Measurements from ENCODE around the gene TTBK1. TPM values are rescaled to one million over a fixed set of nuclear protein-coding genes. Genes with fewer than 3 reads are reported as not detected.

TTBK1 gene
- total and polyA plus RNA-seq, 2 of the 4 experiments (the other 2 are of a cell fraction), result 0.02 TPM; not detected in 1

DNA sequence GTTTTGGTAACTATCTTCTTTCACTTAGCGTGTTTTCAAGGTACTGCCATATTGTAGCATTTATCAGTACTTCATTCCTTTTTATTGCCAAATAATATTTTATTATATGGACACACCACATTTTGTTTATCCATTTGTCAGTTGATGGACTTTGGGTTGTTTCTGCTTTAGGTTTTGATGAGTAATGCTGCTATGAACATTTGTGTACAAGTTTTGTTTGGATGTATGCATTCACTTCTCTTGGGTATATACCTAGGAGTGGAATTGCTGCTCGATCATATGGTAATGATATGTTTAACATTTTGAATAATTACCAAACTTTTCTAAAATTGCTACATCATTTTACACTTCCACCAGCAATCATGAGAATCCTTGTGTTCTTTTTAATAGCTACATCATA is 48.4 kb downstream of the TTBK1 start:
- H3K4me1 ChIP-seq (ENCODE audit: control insufficient read depth, insufficient read depth, low read length), result no peaks in the 10 kb centered on the region
- ChIA-PET CTCF (no interaction called here), POLR2A (ENCODE audit: unreplicated experiment) (interaction anchor here (0.6 kb wide), 1 partner anchor 546 kb away, joined by 4 read pairs; the partner anchor contains the start of gene TBCC)
- H3K4me3 ChIP-seq (ENCODE audit: insufficient read depth, low read depth, low read length), result no peak overlapping the region
- no TSS peak for BruUV-seq (replicated peaks)
- no peak overlapping the region for H3K23ac ChIP-seq (ENCODE audit: low read depth, low read length)
- no peak overlapping the region for H3K4me2 ChIP-seq (ENCODE audit: low read depth, low read length)
- no peak overlapping the region for H3K14ac ChIP-seq (replicated peaks; ENCODE audit: low read depth, low read length)
- no peaks in the 10 kb centered on the region for H4K20me1 ChIP-seq (ENCODE audit: insufficient read depth, low read length)
- no peak overlapping the region for H2BK15ac ChIP-seq (ENCODE audit: low read depth, low read length)
- no peaks in the 10 kb centered on the region for H3K9me1 ChIP-seq (ENCODE audit: insufficient read depth, low read length)
- intact Hi-C loops (cut with micrococcal nuclease) (no loop called here), in situ Hi-C loops (cut with MboI; ENCODE audit: low sequenced_read_pairs) (no loop called here), dilution Hi-C loops (cut with HindIII; ENCODE audit: low sequenced_read_pairs, unreplicated experiment) (no loop called here)
- TF ChIP-seq RCOR1 (IDR thresholded peaks at IDR 0.05; ENCODE audit: insufficient replicate concordance, low read length), result no peak
- TF ChIP-seq, protein P1, sequence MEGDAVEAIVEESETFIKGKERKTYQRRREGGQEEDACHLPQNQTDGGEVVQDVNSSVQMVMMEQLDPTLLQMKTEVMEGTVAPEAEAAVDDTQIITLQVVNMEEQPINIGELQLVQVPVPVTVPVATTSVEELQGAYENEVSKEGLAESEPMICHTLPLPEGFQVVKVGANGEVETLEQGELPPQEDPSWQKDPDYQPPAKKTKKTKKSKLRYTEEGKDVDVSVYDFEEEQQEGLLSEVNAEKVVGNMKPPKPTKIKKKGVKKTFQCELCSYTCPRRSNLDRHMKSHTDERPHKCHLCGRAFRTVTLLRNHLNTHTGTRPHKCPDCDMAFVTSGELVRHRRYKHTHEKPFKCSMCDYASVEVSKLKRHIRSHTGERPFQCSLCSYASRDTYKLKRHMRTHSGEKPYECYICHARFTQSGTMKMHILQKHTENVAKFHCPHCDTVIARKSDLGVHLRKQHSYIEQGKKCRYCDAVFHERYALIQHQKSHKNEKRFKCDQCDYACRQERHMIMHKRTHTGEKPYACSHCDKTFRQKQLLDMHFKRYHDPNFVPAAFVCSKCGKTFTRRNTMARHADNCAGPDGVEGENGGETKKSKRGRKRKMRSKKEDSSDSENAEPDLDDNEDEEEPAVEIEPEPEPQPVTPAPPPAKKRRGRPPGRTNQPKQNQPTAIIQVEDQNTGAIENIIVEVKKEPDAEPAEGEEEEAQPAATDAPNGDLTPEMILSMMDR (conservative IDR thresholded peaks at IDR 0.05; ENCODE audit: low read depth, low read length), result no peak
- no peak for TF ChIP-seq CHD1 (IDR thresholded peaks at IDR 0.05; ENCODE audit: low read depth, low read length)
- no peak for TF ChIP-seq SMC3 (IDR thresholded peaks at IDR 0.05; ENCODE audit: low read depth, low read length)
- TF ChIP-seq MAFK (IDR thresholded peaks at IDR 0.05; ENCODE audit: low read depth, low read length), result no peak
- TF ChIP-seq, protein P2, sequence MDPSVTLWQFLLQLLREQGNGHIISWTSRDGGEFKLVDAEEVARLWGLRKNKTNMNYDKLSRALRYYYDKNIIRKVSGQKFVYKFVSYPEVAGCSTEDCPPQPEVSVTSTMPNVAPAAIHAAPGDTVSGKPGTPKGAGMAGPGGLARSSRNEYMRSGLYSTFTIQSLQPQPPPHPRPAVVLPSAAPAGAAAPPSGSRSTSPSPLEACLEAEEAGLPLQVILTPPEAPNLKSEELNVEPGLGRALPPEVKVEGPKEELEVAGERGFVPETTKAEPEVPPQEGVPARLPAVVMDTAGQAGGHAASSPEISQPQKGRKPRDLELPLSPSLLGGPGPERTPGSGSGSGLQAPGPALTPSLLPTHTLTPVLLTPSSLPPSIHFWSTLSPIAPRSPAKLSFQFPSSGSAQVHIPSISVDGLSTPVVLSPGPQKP (IDR thresholded peaks at IDR 0.05; ENCODE audit: borderline replicate concordance, low read depth, low read length), result no peak
- TF ChIP-seq FOS (IDR thresholded peaks at IDR 0.05; ENCODE audit: low read depth, low read length), result no peak
- no peak for TF ChIP-seq POLR2A (IDR thresholded peaks at IDR 0.05; ENCODE audit: low read depth, low read length)
- TF ChIP-seq BHLHE40 (IDR thresholded peaks at IDR 0.05; ENCODE audit: low read depth, low read length), result no peak
- TF ChIP-seq MAZ (IDR thresholded peaks at IDR 0.05; ENCODE audit: borderline replicate concordance, low read depth, low read length), result no peak
- no peak for TF ChIP-seq CEBPB (IDR thresholded peaks at IDR 0.05; ENCODE audit: low read depth, low read length)
- TF ChIP-seq MXI1 (IDR thresholded peaks at IDR 0.05; ENCODE audit: borderline replicate concordance, low read depth, low read length), result no peak
- TF ChIP-seq, protein P3, sequence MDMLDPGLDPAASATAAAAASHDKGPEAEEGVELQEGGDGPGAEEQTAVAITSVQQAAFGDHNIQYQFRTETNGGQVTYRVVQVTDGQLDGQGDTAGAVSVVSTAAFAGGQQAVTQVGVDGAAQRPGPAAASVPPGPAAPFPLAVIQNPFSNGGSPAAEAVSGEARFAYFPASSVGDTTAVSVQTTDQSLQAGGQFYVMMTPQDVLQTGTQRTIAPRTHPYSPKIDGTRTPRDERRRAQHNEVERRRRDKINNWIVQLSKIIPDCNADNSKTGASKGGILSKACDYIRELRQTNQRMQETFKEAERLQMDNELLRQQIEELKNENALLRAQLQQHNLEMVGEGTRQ (IDR thresholded peaks at IDR 0.05; ENCODE audit: low read depth, low read length), result no peak
- TF ChIP-seq NFE2L2 (IDR thresholded peaks at IDR 0.05; ENCODE audit: low read depth, low read length), result no peak
- TF ChIP-seq RAD21 (IDR thresholded peaks at IDR 0.05; ENCODE audit: low read length), result no peak
- no peak for TF ChIP-seq RFX5 (IDR thresholded peaks at IDR 0.05; ENCODE audit: low read depth, low read length)
- DNase-seq (no peak), ATAC-seq (ENCODE audit: low read depth) (no peak)
- H3K9me3 ChIP-seq (ENCODE audit: control insufficient read depth, insufficient read depth, low read length), result no peaks in the 10 kb centered on the region
- no peak overlapping the region for H4K8ac ChIP-seq (ENCODE audit: low read depth in 2 of 2, low read length in 2 of 2)
- no peak overlapping the region for H2AFZ ChIP-seq (replicated peaks; ENCODE audit: low read length, poor library complexity)
- H2AK5ac ChIP-seq (ENCODE audit: low read depth, low read length), result no peak overlapping the region
- H4K91ac ChIP-seq (ENCODE audit: insufficient read depth, low read depth, low read length), result no peak overlapping the region
- no peak overlapping the region for H2BK5ac ChIP-seq (ENCODE audit: low read depth, low read length, poor library complexity, severe bottlenecking)
- no peak overlapping the region for H3K18ac ChIP-seq (ENCODE audit: low read depth, low read length)
- H3K79me1 ChIP-seq (ENCODE audit: low read depth in 1 of 2, low read length in 2 of 2), result no peaks in the 10 kb centered on the region
- H3K27ac ChIP-seq (ENCODE audit: insufficient read depth, low read length), result no peak overlapping the region
- H3K27me3 ChIP-seq (ENCODE audit: control insufficient read depth, insufficient read depth, low read length), result peaks cover 29% of the 10 kb centered on the region; the same call in 1 of the 2 replicates
- H3K9ac ChIP-seq (ENCODE audit: low read depth, low read length), result no peak overlapping the region
- no peak overlapping the region for H2BK120ac ChIP-seq (ENCODE audit: low read depth, low read length)
- no peaks in the 10 kb centered on the region for H3K36me3 ChIP-seq (ENCODE audit: control insufficient read depth, insufficient read depth, low read length)
- no CpG with 5 or more reads among the region's 2 CpGs for WGBS, 2 experiments (ENCODE audit: extremely low coverage in 2 of 2, insufficient read length in 1 of 2)
- H3K4ac ChIP-seq (ENCODE audit: low read depth, low read length), result no peak overlapping the region
- H4K5ac ChIP-seq (ENCODE audit: low read depth, low read length), result no peak overlapping the region
- no peak overlapping the region for H2AK9ac ChIP-seq (replicated peaks; ENCODE audit: low read depth, low read length, poor library complexity)
- H3K56ac ChIP-seq (ENCODE audit: extremely low read depth, insufficient read depth, low read length), result no peak overlapping the region
- no peak overlapping the region for H2BK20ac ChIP-seq (ENCODE audit: low read depth, low read length)
